GM18951 (cell line): Measurements from ENCODE around the gene ST7.

Experiments
- POLR2A ChIP-seq: IDR thresholded peaks from 4 replicates; pipeline ENCODE4 v1.6.1; 2011; ENCODE audit warnings: mild to moderate bottlenecking; ENCODE audit not compliant: insufficient read length, insufficient read depth; ENCODE audit errors: extremely low read depth
- in situ Hi-C: fragments of 300-500 bp; cut with MboI; formaldehyde crosslinking; loops from one replicate; pipeline ENCODE4 v1.12.0; 2022; ENCODE audit warnings: low sequenced_read_pairs, mixed read lengths, inconsistent platforms; ENCODE audit not compliant: unreplicated experiment

ST7 gene

GRCh38 chr7:117048114-117048866, 95.0 kb downstream of the ST7 start:
- no peak for TF ChIP-seq POLR2A
- in situ Hi-C loops = no loop called here

GRCh38 chr7:117048882-117049281, 95.6 kb downstream of the ST7 start:
- in situ Hi-C loops = no loop called here
- no peak for TF ChIP-seq POLR2A

GRCh38 chr7:117051808-117052207, 98.5 kb downstream of the ST7 start:
- in situ Hi-C loops = no loop called here
- TF ChIP-seq POLR2A = no peak

- TF ChIP-seq POLR2A = no peak
These were observed 100.1 kb downstream of the ST7 start for GRCh38 chr7:117053432-117053831.

GRCh38 chr7:117061751-117062150, 108.5 kb downstream of the ST7 start:
- in situ Hi-C loops = no loop called here
- TF ChIP-seq POLR2A = no peak

More at GRCh38 chr7:117053432-117053831, 100.1 kb downstream of the ST7 start:
- in situ Hi-C loops = no loop called here

- TF ChIP-seq POLR2A = no peak
- in situ Hi-C loops = no loop called here
These were observed 109.0 kb downstream of the ST7 start for GRCh38 chr7:117062300-117062699.

GRCh38 chr7:117064688-117065087, 111.4 kb downstream of the ST7 start:
- TF ChIP-seq POLR2A = no peak
- in situ Hi-C loops = no loop called here

- in situ Hi-C loops = no loop called here
These were observed 112.4 kb downstream of the ST7 start for GRCh38 chr7:117065571-117066150.

GRCh38 chr7:117066668-117067067, 113.4 kb downstream of the ST7 start:
- in situ Hi-C loops = no loop called here
- no peak for TF ChIP-seq POLR2A

More at GRCh38 chr7:117065571-117066150, 112.4 kb downstream of the ST7 start:
- no peak for TF ChIP-seq POLR2A

- TF ChIP-seq POLR2A = no peak
- in situ Hi-C loops = no loop called here
These were observed 114.0 kb downstream of the ST7 start for GRCh38 chr7:117067340-117067739.

- in situ Hi-C loops = no loop called here
- TF ChIP-seq POLR2A = no peak
These were observed 115.3 kb downstream of the ST7 start for GRCh38 chr7:117068511-117069145.

GRCh38 chr7:117069379-117069778, 116.1 kb downstream of the ST7 start:
- in situ Hi-C loops = no loop called here
- no peak for TF ChIP-seq POLR2A

- in situ Hi-C loops = no loop called here
These were observed 118.2 kb downstream of the ST7 start for GRCh38 chr7:117071551-117071950.

More at GRCh38 chr7:117071551-117071950, 118.2 kb downstream of the ST7 start:
- no peak for TF ChIP-seq POLR2A
